ENCODE measurements around the gene PITPNM3.

PITPNM3 gene

DNA sequence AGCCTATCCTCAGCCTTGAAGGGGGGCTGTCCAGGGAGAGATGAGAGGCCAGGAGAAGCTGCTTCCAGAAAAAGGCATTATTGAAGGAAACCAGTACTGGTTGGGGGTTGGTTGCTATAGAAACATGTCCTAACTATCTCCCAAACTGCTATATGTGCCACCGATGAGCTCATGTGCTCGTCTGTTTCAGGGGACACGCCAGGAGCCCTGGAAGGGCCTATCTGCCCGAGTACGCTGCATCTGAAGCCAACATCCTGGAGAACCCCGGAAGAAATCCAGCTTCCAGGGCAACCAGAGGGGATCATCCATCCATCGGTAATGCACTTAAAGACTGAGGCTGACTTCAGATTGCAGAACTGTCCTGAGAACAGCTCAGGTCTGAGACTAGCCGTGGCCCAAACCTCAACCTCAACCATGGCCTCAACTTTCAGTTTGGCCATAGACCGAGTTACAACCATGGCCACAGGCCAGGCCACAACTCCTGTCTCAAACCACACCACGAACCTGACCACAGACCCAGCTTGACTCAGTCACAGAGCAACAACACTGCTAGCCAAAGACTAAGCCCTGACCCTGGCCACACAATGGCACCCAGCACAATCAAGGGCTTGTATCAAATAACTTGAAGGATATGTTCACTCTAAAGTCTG, 10.2 kb downstream of the PITPNM3 start:
- Histone ChIP-seq H3K79me2 (no peaks in the 10 kb centered on the region), H3K36me3 (ENCODE audit: control insufficient read depth, insufficient read depth, low read length) (no peaks in the 10 kb centered on the region), H3K4me2 (ENCODE audit: low read length) (no peak overlapping the region), H3K27ac (no peak overlapping the region), H3K9ac (no peak overlapping the region), H3K4me3 (ENCODE audit: low read depth, low read length) (no peak overlapping the region), H3K27me3 (ENCODE audit: control insufficient read depth, insufficient read depth, low read length) (no peaks in the 10 kb centered on the region), H2AFZ (no peak overlapping the region), H3K9me3 (ENCODE audit: control insufficient read depth, low read length) (no peaks in the 10 kb centered on the region), H3K4me1 (no peaks in the 10 kb centered on the region)
- TF ChIP-seq, protein P1, sequence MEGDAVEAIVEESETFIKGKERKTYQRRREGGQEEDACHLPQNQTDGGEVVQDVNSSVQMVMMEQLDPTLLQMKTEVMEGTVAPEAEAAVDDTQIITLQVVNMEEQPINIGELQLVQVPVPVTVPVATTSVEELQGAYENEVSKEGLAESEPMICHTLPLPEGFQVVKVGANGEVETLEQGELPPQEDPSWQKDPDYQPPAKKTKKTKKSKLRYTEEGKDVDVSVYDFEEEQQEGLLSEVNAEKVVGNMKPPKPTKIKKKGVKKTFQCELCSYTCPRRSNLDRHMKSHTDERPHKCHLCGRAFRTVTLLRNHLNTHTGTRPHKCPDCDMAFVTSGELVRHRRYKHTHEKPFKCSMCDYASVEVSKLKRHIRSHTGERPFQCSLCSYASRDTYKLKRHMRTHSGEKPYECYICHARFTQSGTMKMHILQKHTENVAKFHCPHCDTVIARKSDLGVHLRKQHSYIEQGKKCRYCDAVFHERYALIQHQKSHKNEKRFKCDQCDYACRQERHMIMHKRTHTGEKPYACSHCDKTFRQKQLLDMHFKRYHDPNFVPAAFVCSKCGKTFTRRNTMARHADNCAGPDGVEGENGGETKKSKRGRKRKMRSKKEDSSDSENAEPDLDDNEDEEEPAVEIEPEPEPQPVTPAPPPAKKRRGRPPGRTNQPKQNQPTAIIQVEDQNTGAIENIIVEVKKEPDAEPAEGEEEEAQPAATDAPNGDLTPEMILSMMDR (IDR thresholded peaks at IDR 0.05) = no peak

DNA sequence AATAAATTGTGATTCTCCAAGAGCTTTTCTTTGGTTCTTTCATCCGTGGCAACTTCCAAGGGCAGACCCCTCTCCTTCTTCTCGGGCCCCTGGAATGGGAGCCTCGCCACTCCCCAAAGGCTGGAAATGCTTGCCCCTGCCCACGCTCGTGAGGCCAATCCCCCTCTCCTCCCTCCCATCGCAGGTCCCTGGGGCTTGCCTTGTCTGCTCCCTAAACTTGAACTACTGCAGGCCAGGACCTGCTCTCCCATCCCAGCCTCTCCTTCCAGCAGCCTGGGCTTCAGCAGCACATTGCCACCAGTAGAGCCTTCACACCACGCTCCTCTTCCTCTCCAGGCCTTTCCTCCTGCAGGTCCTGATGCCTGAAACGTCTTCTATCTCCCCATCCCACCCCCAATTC, 11.1 kb downstream of the PITPNM3 start:
- Histone ChIP-seq H3K36me3 (ENCODE audit: control insufficient read depth, insufficient read depth, low read length) (no peaks in the 10 kb centered on the region), H3K79me2 (no peaks in the 10 kb centered on the region), H3K9ac (no peak overlapping the region), H3K4me2 (ENCODE audit: low read length) (no peak overlapping the region), H3K4me3 (ENCODE audit: low read depth, low read length) (no peak overlapping the region), H3K9me3 (ENCODE audit: control insufficient read depth, low read length) (no peaks in the 10 kb centered on the region), H3K4me1 (no peaks in the 10 kb centered on the region), H2AFZ (no peak overlapping the region), H3K27me3 (ENCODE audit: control insufficient read depth, insufficient read depth, low read length) (no peaks in the 10 kb centered on the region), H3K27ac (no peak overlapping the region)
- TF ChIP-seq, protein P1 (IDR thresholded peaks at IDR 0.05) = no peak

DNA sequence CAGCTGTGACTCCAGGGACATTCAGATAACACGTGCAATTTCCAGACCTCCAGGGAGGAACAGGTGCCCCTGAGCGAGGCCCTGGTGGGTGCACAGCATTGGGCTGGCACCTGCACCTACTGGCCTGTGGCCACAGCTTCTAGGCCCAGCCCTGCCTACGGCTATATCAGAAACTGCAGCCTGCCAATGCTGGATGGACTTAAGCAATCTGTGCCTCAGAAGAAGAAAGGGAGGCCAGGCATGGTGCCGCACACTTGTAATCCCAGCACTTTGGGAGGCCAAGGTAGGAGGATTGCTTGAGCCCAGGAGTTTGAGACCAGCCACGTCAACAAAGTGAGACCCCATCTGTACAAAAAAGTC, 12.4 kb downstream of the PITPNM3 start:
- TF ChIP-seq, protein P1 (IDR thresholded peaks at IDR 0.05) = no peak
- no peak overlapping the region for H3K27ac ChIP-seq
- H3K4me2 ChIP-seq (ENCODE audit: low read length) = no peak overlapping the region
- no peak overlapping the region for H2AFZ ChIP-seq
- no peaks in the 10 kb centered on the region for H3K9me3 ChIP-seq (ENCODE audit: control insufficient read depth, low read length)
- H3K36me3 ChIP-seq (ENCODE audit: control insufficient read depth, insufficient read depth, low read length) = no peaks in the 10 kb centered on the region
- H3K79me2 ChIP-seq = no peaks in the 10 kb centered on the region
- no peak overlapping the region for H3K9ac ChIP-seq
- no peaks in the 10 kb centered on the region for H3K4me1 ChIP-seq
- no peak overlapping the region for H3K4me3 ChIP-seq (ENCODE audit: low read depth, low read length)
- no peaks in the 10 kb centered on the region for H3K27me3 ChIP-seq (ENCODE audit: control insufficient read depth, insufficient read depth, low read length)

GRCh38 chr17:6543079-6544010, 13.0 kb downstream of the PITPNM3 start:
- no peaks in the 10 kb centered on the region for H3K4me1 ChIP-seq

More at GRCh38 chr17:6543079-6544010, 13.0 kb downstream of the PITPNM3 start:
- Histone ChIP-seq H3K79me2 (no peaks in the 10 kb centered on the region), H2AFZ (no peak overlapping the region), H3K4me2 (ENCODE audit: low read length) (no peak overlapping the region), H3K9ac (no peak overlapping the region), H3K27me3 (ENCODE audit: control insufficient read depth, insufficient read depth, low read length) (no peaks in the 10 kb centered on the region), H3K4me3 (ENCODE audit: low read depth, low read length) (no peak overlapping the region), H3K9me3 (ENCODE audit: control insufficient read depth, low read length) (no peaks in the 10 kb centered on the region), H3K27ac (no peak overlapping the region), H3K36me3 (ENCODE audit: control insufficient read depth, insufficient read depth, low read length) (no peaks in the 10 kb centered on the region)
- TF ChIP-seq, protein P1 (IDR thresholded peaks at IDR 0.05) = no peak
